HCT116 (cell line): ENCODE measurements around the gene RIN3. TPM values are rescaled to one million over a fixed set of nuclear protein-coding genes. Genes with fewer than 3 reads are reported as not detected.

Experiments used
- ATAC-seq: fragments of 200-7000 bp; cut with Tn5 transposase; 2 replicates; pipeline ENCODE4 v1.9.1; 2020; ENCODE audit warnings: mild to moderate bottlenecking, moderate library complexity
- BruUV-seq: library from RNA; stranded (reverse); fragments of 400-500 nt; replicated peaks from 2 replicates; lab custom pipeline; 2021; lab: Mats Ljungman, UMichigan
- CTCF ChIA-PET: fragments of 300-600 bp; sonication (Branson Sonifier 250); formaldehyde crosslinking; loops from one replicate; lab custom pipeline; 2021; ENCODE audit warnings: antibody characterized with exemption; lab: Charles Lee
- POLR2A ChIA-PET: fragments of 300-600, 350-600 bp; sonication (Branson Sonifier 250); formaldehyde crosslinking; loops from one replicate; lab custom pipeline; 2021; ENCODE audit warnings: antibody characterized with exemption; lab: Charles Lee
- RAD21 ChIA-PET, 2 experiments: fragments of 300-600 bp; sonication (Branson Sonifier 250); formaldehyde crosslinking; loops; one replicate each; lab custom pipeline; 2023; ENCODE audit warnings: low total read pairs in 2 of 2; ENCODE audit not compliant: uncharacterized antibody in 2 of 2, unreplicated experiment in 2 of 2, low non-redundant PET in 1 of 2; lab: Charles Lee
- DNase-seq: peaks from one replicate; pipeline ENCODE4 v3.0.0-alpha.2; 2010; ENCODE audit warnings: low read depth, low spot score
- H2AFZ ChIP-seq: fragments of 200-600 bp; shearing (Covaris generic), sonication (generic); 2 replicates; pipeline ENCODE4 v1.6.1; 2017; ENCODE audit warnings: low read depth, mixed run types, mixed read lengths, antibody characterized with exemption, low read length; ENCODE audit not compliant: poor library complexity, severe bottlenecking
- H3K27ac ChIP-seq: 2 replicates; pipeline ENCODE4 v1.5.1; 2012; ENCODE audit warnings: low read depth, low read length
- H3K27me3 ChIP-seq: fragments of 200-600 bp; sonication (generic); 2 replicates; pipeline ENCODE4 v1.6.1; 2016; ENCODE audit warnings: mixed run types, low read length, mixed read lengths; ENCODE audit not compliant: insufficient read depth
- H3K36me3 ChIP-seq, 2 experiments: fragments of 200-500 bp in 1 of 2; fragments of 200-600 bp in 1 of 2; sonication (Bioruptor generic) in 1 of 2; sonication (generic) in 1 of 2; 2 replicates each; pipeline versions ENCODE4 v1.5.1 to v1.6.1; 2014 to 2016; ENCODE audit warnings: low read length in 2 of 2, inconsistent platforms in 1 of 2, mixed read lengths in 1 of 2, mixed run types in 1 of 2; ENCODE audit not compliant: insufficient read depth in 2 of 2, control insufficient read depth in 1 of 2
- H3K4me1 ChIP-seq, 2 experiments: fragments of 200-600 bp in 1 of 2; sonication (generic) in 1 of 2; 2 replicates each; pipeline versions ENCODE4 v1.5.1 to v1.6.1; 2012 to 2017; ENCODE audit warnings: low read length in 2 of 2, inconsistent platforms in 1 of 2, mild to moderate bottlenecking in 1 of 2, mixed read lengths in 1 of 2, mixed run types in 1 of 2, moderate library complexity in 1 of 2; ENCODE audit not compliant: insufficient read depth in 2 of 2, control insufficient read depth in 1 of 2
- H3K4me2 ChIP-seq: fragments of 200-600 bp; sonication (generic); 2 replicates; pipeline ENCODE4 v1.6.1; 2017; ENCODE audit warnings: mixed run types, low read length, mixed read lengths
- H3K4me3 ChIP-seq, 2 experiments: fragments of 200-600 bp in 1 of 2; sonication (generic) in 1 of 2; replicated peaks in 1 of 2; 2 replicates each; pipeline ENCODE4 v1.5.1; 2011 to 2016; ENCODE audit warnings: low read length in 2 of 2, control low read depth in 1 of 2, low read depth in 1 of 2, mild to moderate bottlenecking in 1 of 2, mixed read lengths in 1 of 2, mixed run types in 1 of 2
- H3K79me2 ChIP-seq: fragments of 200-600 bp; sonication (generic); 2 replicates; pipeline ENCODE4 v1.6.1; 2017; ENCODE audit warnings: mild to moderate bottlenecking, mixed run types, low read length, moderate library complexity, mixed read lengths; ENCODE audit not compliant: insufficient read depth
- H3K9ac ChIP-seq: fragments of 200-600 bp; sonication (generic); 2 replicates; pipeline ENCODE4 v1.6.1; 2016; ENCODE audit warnings: low read length, mixed read lengths
- H3K9me2 ChIP-seq: fragments of 200-600 bp; sonication (generic), shearing (Covaris generic); 2 replicates; pipeline ENCODE4 v1.6.1; 2017; ENCODE audit warnings: mixed run types, mild to moderate bottlenecking, moderate library complexity; ENCODE audit not compliant: insufficient read depth
- H3K9me3 ChIP-seq, 2 experiments: fragments of 200-500 bp in 1 of 2; fragments of 200-600 bp in 1 of 2; sonication (Bioruptor generic) in 1 of 2; sonication (generic) in 1 of 2; 2 replicates each; pipeline ENCODE4 v1.6.1; 2014 to 2017; ENCODE audit warnings: low read length in 2 of 2, mixed read lengths in 2 of 2, inconsistent platforms in 1 of 2, low read depth in 1 of 2, mild to moderate bottlenecking in 1 of 2, mixed run types in 1 of 2, moderate library complexity in 1 of 2; ENCODE audit not compliant: control insufficient read depth in 1 of 2, insufficient read depth in 1 of 2
- H4K20me1 ChIP-seq: fragments of 200-600 bp; sonication (generic), shearing (Covaris generic); 2 replicates; pipeline ENCODE4 v1.6.1; 2017; ENCODE audit warnings: mixed run types, mild to moderate bottlenecking, moderate library complexity; ENCODE audit not compliant: insufficient read depth
- CBX3 ChIP-seq: IDR thresholded peaks from 2 replicates; pipeline ENCODE4 v1.6.1; 2012; ENCODE audit warnings: low read depth
- CTCF ChIP-seq, 3 experiments: fragments of 200-600 bp in 1 of 3; sonication (generic) in 1 of 3; IDR thresholded peaks in 2 of 3; conservative IDR thresholded peaks in 1 of 3; 2 replicates each; pipeline ENCODE4 v1.5.1; 2012 to 2017; ENCODE audit warnings: low read depth in 2 of 3, low read length in 2 of 3, antibody characterized with exemption in 1 of 3, borderline replicate concordance in 1 of 3, control low read depth in 1 of 3, mild to moderate bottlenecking in 1 of 3, mixed read lengths in 1 of 3, mixed run types in 1 of 3, moderate library complexity in 1 of 3; ENCODE audit not compliant: insufficient read depth in 1 of 3
- ELF1 ChIP-seq: IDR thresholded peaks from 2 replicates; pipeline ENCODE4 v1.6.1; 2012; ENCODE audit warnings: low read depth, borderline replicate concordance
- EZH2 ChIP-seq: fragments of 200-600 bp; sonication (generic); IDR thresholded peaks from 2 replicates; pipeline ENCODE4 v1.6.1; 2017; ENCODE audit warnings: antibody characterized with exemption, mixed run types
- EZH2phosphoT487 ChIP-seq: fragments of 200-600 bp; IDR thresholded peaks from 2 replicates; pipeline ENCODE4 v1.6.1; 2018; ENCODE audit warnings: antibody characterized with exemption, borderline replicate concordance
- MAX ChIP-seq: IDR thresholded peaks from 2 replicates; pipeline ENCODE4 v1.6.1; 2012
- POLR2A ChIP-seq: IDR thresholded peaks from 2 replicates; pipeline ENCODE4 v1.7.0; 2011; ENCODE audit warnings: borderline replicate concordance; ENCODE audit not compliant: insufficient read depth, insufficient read length; ENCODE audit errors: extremely low read depth
- SIN3A ChIP-seq: IDR thresholded peaks from 2 replicates; pipeline ENCODE4 v1.6.1; 2012; ENCODE audit warnings: low read depth
- SP1 ChIP-seq: IDR thresholded peaks from 2 replicates; pipeline ENCODE4 v1.6.1; 2012; ENCODE audit warnings: low read depth
- SRF ChIP-seq: IDR thresholded peaks from 2 replicates; pipeline ENCODE4 v1.6.1; 2012; ENCODE audit warnings: low read depth
- YY1 ChIP-seq: IDR thresholded peaks from 2 replicates; pipeline ENCODE4 v1.6.1; 2011; ENCODE audit warnings: low read length, low read depth, moderate library complexity, mild to moderate bottlenecking; ENCODE audit not compliant: insufficient replicate concordance; ENCODE audit errors: extremely low read depth
- ZFX ChIP-seq: fragments of 450-650 bp; IDR thresholded peaks from 2 replicates; pipeline ENCODE4 v1.6.1; 2017
- ZNF274 ChIP-seq: fragments of 200-500 bp; sonication (Bioruptor generic); IDR thresholded peaks from 2 replicates; pipeline ENCODE4 v1.6.1; 2014; ENCODE audit warnings: mild to moderate bottlenecking, low read depth, low read length, inconsistent platforms
- intact Hi-C: fragments of 100-400 bp; cut with micrococcal nuclease; formaldehyde crosslinking; loops from 2 replicates; pipeline ENCODE4 v1.10.0; 2022
- total RNA-seq: library from RNA; stranded (reverse); gene quantifications from one replicate; pipeline ENCODE4 v1.2.1, GENCODE V29; 2021; ENCODE audit not compliant: unreplicated experiment

The RIN3 gene
- total RNA-seq, 1 experiment from 2014 or later: 22.2 TPM

- CTCF ChIA-PET: no interaction called here
- Histone ChIP-seq H3K36me3 (no peaks in the 10 kb centered on the region), H3K27me3 (no peaks in the 10 kb centered on the region), H3K79me2 (no peaks in the 10 kb centered on the region), H2AFZ (no peak overlapping the region), H3K9me2 (no peaks in the 10 kb centered on the region), H3K4me3 (no peak overlapping the region), H3K4me2 (no peak overlapping the region), H3K4me1 (no peaks in the 10 kb centered on the region), H4K20me1 (no peaks in the 10 kb centered on the region), H3K9ac (no peak overlapping the region), H3K27ac (no peak overlapping the region), H3K9me3 (no peaks in the 10 kb centered on the region)
- no peak for ATAC-seq
- RAD21 ChIA-PET: no interaction called here
- TF ChIP-seq SP1 (no peak), EZH2 (no peak), CTCF (IDR thresholded peaks at IDR 0.05 in 2 of 3, conservative IDR thresholded peaks at IDR 0.05 in 1 of 3; ENCODE audit: borderline replicate concordance in 1 of 3, insufficient read depth in 1 of 3, low read depth in 2 of 3, low read length in 2 of 3) (no peak), SIN3A (no peak), SRF (no peak)
- DNase-seq: no peak
- POLR2A ChIA-PET: no interaction called here
- intact Hi-C loops: no loop called here
- BruUV-seq: no TSS peak
Observed at GRCh38 chr14:92486881-92487280, 26.7 kb upstream of the RIN3 start.

- Histone ChIP-seq H2AFZ (no peak overlapping the region), H4K20me1 (no peaks in the 10 kb centered on the region), H3K9ac (no peak overlapping the region), H3K79me2 (no peaks in the 10 kb centered on the region), H3K9me3 (no peaks in the 10 kb centered on the region), H3K4me1 (no peaks in the 10 kb centered on the region), H3K4me3 (no peak overlapping the region), H3K27ac (no peak overlapping the region), H3K4me2 (no peak overlapping the region), H3K9me2 (no peaks in the 10 kb centered on the region), H3K27me3 (no peaks in the 10 kb centered on the region), H3K36me3 (no peaks in the 10 kb centered on the region)
- intact Hi-C loops: no loop called here
- RAD21 ChIA-PET: no interaction called here
- BruUV-seq: no TSS peak
- DNase-seq (no peak), ATAC-seq (no peak)
- CTCF ChIA-PET: no interaction called here
- POLR2A ChIA-PET: no interaction called here
- no peak for TF ChIP-seq POLR2A
- TF ChIP-seq CBX3: no peak
- no peak for TF ChIP-seq EZH2phosphoT487
- no peak for TF ChIP-seq SP1
- no peak for TF ChIP-seq YY1
- TF ChIP-seq ZFX: no peak
- no peak for TF ChIP-seq ZNF274
- TF ChIP-seq MAX: no peak
- TF ChIP-seq CTCF (IDR thresholded peaks at IDR 0.05 in 2 of 3, conservative IDR thresholded peaks at IDR 0.05 in 1 of 3; ENCODE audit: borderline replicate concordance in 1 of 3, insufficient read depth in 1 of 3, low read depth in 2 of 3, low read length in 2 of 3): no peak
- TF ChIP-seq ELF1: no peak
Observed at GRCh38 chr14:92487513-92488133, 26.0 kb upstream of the RIN3 start.
